ENCODE results near the gene MTA3.
"Not testable (repeated sequence)": the region's sequence is repeated elsewhere in the genome, so short reads cannot be mapped to it uniquely, and the experiment has no call there.

MTA3 gene

DNA sequence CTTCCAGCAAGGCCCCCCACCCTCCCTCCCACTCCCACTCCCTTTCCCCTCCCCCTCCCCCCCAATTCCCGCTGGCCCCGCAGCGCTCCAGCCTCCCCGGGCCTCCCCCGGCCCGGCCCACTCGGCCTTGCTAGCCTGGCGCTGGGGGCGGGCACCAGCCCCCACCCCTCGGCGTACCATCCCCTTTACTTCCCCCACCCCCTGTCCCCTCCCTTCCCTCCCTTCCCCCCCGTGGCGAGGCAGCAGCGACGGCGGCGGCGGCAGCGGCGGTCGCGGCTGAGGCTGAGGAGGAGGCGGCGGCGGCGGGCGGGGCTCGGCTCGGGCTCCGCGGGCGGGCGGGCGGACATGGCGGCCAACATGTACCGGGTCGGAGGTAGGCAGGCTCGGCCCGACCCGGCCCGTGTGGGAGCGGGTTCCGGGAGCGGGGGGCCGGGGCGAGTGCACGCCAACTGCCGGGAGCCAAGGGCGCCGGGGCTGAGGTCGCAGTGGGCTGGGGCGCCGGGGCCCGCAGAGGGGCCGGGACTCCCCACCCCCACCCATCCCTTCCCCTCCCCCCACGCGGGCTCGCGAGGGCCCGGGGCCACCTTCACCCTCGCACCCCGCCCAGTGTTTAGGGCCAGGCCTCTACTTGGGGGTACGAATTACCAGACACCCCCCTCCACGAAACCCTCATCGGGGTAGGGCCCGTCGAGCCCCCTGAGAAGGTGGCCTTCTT lies at the start of gene MTA3:
TSS of gene MTA3 (plus strand) at position 232 of the 715 bp plus-strand sequence. CDS start at position 346, 114 bp downstream.
- DNase-seq: no peak

DNA sequence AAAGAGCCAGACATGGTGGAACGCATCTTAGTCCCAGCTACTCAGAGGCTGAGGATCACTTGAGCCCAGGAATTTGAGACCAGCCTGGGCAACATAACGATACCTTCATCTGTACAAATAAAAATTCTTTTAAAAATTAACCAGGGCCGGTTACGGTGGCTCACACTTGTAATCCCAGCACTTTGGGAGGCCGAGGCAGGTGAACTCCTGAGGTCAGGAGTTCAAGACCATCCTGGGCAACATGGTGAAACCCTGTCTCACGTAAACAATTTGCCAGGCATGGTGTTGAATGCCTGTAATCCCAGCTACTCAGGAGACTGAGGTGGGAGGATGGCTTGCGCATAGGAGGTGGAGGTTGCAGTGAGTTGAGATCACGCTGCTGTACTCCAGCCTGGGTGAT lies 48.8 kb upstream of the MTA3 start:
- no peak for DNase-seq

DNA sequence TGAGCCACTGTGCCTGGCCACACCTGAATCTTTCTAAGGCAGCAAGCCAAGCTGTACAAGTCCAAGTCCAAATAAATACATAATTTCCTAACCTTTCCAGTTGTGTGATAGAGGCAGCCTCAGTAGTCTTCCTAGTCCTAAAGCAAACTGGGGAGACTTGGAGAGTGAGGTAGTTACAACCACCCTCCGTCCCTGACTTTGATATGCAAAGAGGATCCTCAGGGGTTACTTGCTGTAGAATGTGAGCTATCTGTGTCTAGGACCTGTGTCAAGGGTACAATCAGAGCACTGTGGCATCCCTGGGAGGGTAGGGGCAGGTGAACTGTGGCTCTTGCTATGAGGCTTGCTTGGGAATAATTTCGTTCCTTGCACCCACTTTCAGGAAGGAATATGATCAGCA lies 46.4 kb upstream of the MTA3 start:
- DNase-seq: no peak

DNA sequence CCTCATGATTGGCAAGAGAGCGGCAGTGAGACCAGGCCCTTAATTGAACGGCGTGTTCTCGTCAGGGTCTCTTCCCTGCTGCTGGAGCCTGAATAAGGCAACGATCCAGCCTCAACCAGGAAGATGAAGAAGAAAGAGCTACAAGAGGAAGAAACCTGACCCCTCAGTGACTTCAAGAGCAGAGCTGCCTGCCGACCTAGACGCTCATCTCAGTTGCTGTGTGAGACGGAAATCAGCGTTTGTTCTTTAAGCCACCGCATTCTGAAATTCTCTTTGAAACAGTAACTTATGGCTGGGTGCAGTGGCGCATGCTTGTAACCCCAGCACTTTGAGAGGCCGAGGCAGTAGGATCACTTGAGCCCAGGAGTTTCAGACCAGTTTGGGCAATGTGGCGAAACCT lies 45.1 kb upstream of the MTA3 start:
- peak; percentile 11 for DNase-seq

DNA sequence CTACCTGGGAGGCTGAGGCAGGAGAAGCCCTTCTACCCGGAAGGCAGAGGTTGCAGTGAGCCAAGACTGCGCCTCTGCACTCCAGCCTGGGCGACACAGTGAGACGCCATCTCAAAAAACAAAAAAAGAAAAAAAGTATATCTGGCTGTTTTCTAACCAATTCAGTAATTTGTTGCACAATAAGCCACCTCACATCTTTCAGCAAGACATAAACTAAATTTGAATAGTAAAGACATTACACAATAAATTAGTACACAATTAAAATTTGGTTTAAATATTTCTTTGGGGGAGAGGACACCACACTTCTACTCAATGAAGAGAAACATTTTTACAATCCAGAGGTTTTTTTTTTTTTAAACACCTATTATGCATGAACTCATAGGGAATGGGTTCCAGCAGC lies 36.0 kb upstream of the MTA3 start:
- DNase-seq: no peak

DNA sequence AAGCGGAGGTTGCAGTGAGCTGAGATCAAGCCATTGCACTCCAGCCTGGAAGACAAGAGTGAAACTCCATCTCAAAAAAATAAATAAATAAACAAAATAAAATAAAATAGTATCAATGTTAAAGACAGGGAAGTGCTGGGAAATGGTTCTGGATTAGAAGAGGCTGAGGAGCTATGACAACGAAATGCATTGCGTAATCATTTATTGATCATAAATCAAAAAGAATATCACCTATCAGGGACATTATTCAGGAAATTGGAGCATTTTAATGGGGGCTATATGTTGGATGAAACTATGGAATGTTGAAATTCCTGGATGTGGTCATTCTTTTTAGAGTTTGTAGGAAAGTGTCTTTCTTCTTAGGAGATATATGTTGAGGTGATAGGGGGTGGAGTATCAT lies 30.9 kb upstream of the MTA3 start:
- no peak for DNase-seq

DNA sequence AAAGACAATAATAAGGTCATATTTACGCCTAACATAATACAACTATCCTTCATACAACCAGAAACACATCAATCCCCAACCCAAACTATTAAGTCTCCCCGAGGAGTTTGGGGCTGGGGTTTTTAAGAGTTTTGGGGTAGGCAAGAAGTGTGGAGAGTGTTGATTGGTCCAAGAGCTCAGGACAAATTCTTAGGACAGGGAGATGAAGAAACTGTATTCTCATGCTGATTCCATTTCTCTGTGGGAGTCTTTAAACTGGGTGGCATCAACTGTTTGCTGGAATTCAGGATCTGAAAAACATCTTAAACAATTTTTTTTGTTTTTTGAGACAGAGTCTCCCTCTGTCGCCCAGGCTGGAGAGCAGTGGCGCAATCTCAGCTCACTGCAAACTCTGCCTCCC lies 25.6 kb upstream of the MTA3 start:
- DNase-seq: no peak

DNA sequence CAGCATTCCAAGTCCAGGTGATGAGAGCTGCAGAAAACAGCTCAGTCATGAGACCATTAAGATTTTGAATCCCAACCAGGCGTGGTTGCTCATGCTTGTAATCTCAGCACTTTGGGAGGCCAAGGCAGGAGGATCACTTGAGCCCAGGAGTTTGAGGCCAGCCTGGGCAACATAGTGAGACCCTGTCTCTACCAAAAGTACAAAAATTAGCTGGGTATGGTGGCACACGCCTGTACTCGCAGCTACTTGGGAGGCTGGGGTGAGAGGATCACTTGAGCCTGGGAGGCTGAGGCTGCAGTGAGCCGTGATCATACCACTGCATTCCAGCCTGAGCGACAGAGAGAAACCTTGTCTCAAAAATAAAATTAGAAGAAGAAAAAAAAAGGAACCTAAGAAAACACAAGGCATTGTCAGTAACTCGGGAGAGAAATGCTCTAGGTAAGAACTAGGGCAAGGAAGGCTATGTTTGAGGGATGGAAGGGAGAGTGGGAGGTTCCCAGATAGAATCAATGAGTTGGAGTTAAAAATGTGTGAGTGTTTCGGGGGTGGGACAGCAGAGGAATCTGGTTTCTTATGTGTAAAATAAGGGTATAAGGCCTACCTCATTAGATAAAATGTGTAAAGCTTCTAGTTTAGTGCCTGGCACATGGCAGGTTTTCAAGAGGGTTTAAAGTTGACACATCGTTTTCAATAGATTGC lies 23.3 kb upstream of the MTA3 start:
- DNase-seq: no peak

DNA sequence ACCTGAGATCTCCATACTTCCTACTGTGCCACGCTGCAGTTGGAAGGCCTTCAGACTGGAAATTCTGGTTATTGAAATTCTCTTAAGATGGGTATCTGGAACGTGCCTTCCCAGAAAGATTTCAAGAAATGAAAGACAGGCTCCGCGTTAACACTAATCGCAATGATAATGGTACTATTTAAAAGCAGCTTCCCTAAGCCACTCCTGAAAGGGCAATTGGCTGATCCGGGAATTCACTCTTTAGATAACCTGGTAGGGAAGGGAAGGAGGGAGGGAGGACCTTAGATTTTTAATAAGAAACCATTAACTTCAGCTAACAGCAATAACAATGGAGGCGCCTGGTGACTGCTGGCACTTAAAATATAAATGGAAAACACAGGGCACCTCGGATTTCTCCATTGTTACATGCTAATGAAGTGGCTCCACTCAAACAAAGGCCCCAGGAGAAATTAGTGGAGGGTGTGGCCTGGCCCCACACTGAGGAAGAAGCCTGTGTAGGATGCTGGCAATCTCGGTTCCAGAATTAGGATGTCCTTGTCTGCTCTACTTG lies 22.5 kb upstream of the MTA3 start:
- DNase-seq: no peak

DNA sequence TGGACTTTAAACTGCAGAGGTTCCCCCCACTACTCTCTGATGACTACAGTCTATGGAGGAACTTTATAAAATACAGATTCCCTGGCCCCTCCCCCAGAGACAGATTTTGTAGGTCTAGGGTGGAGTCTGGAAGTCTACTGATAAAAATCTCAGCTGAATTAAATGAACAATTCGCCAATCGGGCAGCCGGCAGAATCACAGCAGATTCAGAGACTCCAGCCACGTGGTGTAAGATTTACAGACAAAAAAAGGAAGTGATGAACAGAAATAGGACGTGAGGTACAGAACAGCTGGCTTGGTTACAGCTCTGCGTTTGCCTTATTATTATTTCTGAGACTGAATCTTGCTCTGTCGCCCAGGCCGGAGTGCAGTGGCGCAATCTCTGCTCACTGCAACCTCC lies 21.4 kb upstream of the MTA3 start:
- no peak for DNase-seq

DNA sequence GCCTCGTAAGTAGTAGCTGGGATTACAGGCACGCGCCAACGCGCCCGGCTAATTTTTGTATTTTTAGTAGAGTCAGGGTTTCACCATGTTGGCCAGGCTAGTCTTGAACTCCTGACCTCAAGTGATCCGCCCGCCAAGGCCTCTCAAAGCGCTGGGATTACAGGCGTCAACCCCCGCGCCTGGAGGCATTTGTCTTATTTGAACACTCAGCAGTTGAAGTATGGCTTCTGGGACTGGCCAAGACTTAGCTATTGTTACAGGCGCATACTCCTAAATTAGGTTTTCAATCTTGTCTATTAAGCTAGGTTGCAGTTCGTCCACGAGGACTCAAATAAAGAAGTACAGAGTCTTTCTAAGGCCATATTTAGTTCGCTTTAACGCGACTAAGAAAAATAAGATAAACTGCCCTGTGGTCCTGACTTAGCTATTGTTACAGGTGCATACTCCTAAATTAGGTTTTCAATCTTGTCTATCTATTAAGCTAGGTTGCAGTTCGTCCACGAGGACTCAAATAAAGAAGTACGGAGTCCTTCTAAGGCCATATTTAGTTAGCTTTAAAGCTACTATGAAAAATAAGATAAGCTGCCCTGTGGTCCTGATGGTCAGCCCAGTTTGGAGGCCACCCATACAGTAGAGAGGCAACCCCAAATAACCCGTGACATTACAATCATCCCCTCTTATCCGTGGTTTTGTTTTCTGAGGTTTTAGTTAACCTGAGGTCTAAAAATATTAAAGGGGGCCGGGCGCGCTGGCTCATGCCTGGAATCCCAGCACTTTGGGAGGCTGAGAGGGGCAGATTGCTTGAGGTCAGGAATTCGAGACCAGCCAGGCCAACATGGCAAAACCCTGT lies 20.8 kb upstream of the MTA3 start:
- no peak for DNase-seq

DNA sequence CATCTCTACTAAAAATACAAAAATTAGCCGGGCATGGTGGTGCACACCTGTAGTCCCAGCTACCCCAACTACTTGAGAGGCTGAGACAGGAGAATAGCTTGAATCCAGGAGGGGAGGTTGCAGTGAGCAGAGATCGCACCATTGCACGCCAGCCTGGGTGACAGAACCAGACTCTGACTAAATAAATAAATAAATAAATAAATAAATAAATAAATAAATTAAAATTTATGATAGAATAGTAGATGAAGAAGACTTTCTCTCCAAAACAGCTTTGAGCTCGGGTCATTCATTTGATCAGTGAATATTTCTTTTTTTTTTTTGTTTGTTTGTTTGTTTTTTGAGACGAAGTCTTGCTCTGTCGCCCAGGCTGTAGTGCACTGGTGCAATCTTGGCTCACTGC lies 17.6 kb upstream of the MTA3 start:
- no peak for DNase-seq

DNA sequence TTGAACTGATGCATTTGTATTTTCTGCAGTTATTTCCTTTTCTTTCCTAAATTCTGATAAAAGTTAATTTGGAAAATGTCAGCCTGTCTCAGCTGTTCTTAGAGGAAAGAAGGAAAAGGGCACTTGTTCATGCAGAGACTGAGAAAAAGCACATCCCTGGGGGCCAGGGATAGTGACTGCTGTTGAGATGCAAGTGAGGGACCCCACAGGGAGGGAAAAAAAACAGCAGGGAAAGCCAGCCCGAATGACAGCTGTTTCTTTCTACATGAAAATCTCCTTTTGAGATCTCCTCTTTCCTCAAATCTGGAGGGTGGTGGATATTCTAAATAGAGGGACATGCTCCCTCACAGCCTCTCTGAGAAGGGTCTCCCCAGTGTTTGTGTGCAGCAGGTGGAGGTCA lies 14.0 kb upstream of the MTA3 start:
- no peak for DNase-seq

DNA sequence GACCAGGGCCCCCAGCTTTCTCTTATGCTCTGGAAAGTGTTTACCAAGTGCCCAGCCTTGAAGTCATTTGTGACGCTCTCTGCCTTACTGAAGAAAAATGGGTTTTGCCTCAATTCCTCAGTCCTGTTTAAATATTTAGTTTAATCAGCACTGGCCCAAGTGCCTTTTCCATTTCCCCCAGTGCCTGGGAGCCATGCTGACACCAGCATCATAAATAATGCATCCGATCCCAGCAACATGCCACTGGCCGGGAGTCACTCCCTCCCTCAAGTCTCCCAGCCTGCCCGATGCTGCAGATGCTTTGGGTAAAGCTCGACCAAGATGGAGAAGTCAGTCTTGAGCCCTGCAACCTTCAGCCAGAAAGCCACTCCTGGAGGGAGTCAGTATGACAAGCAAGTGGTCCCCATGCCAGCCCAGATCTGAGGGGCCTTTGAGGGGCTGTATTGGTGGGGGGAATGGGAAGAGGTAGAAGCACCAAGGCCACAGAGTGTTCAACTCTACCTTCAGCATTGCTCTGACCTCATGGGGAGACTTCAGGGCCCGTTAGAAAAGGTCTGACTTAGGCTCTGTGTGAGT lies 12.0 kb upstream of the MTA3 start:
- no peak for DNase-seq

DNA sequence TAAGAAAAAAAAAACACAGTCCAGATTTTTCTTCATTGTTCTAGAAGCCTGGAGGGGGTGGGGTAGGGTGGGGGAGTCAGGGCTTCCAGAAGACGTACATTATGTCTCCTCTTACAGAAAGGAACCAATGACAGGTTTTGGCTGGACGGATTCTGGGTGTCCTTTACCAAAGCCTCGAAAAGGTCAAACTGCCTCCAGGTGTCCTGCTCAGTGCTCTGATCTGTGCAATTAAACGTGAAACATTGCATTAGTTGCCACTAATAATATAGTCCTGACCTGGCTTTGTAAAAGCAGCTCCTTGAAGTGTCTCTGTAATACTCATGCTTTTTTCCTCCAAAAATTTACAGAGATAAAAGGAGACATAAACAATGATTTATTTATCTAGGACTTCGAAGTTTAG lies 11.1 kb upstream of the MTA3 start:
- no peak for DNase-seq

DNA sequence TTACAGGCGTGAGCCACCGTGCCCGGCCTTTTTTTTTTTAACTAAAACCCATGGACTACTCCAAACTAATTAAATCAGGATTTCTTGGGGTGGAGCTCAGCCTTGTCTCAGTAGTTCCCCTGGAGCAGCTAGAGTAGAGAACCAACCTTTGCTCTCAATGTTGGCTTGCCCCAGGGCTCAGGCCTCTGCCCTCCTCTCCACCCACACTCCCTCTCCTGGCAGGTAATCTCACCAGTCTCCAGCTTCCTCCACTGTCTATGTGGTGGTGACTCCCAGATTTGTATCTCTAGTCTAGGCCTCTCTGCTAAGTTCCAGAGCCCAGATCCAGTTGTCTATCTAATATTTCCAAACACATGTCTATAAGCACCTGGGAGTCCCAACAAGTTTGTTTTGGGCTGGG lies 9.6 kb upstream of the MTA3 start:
- no peak for DNase-seq

DNA sequence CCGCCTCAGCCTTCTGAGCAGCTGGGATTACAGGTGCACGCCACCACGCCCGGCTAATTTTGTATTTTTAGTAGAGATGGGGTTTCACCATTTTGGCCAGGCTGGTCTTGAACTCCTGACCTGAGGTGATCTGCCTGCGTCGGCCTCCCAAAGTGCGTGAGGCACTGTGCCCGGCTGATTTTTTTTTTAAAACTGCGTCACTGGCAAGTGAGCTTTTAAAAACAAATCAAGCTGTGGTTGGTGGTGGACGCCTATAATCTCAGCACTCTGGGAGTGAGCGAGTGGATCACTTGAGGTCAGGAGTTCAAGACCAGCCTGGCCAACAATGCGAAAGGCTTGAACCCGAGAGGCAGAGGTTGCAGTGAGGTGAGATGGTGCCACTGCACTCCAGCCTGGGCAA lies 8.3 kb upstream of the MTA3 start:
- not testable (repeated sequence) for DNase-seq

DNA sequence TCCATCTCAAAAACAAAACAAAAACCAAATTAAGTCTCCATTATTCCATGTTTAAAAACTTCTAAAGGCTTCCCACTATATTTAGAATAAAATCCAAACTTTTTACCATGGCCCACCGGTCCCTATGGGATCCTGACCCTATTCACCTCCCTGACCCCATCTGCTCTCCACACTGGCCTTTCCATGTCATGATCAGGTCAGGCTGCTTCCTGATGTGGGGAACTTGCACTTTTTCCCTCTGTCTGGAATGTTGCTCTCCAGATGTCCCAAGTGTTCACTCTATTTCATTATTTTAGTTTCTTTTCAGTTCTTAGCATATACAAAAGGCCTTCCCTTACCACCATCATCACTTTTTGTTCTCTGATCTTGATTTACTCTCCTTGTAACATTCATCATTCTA lies 7.5 kb upstream of the MTA3 start:
- no peak for DNase-seq

DNA sequence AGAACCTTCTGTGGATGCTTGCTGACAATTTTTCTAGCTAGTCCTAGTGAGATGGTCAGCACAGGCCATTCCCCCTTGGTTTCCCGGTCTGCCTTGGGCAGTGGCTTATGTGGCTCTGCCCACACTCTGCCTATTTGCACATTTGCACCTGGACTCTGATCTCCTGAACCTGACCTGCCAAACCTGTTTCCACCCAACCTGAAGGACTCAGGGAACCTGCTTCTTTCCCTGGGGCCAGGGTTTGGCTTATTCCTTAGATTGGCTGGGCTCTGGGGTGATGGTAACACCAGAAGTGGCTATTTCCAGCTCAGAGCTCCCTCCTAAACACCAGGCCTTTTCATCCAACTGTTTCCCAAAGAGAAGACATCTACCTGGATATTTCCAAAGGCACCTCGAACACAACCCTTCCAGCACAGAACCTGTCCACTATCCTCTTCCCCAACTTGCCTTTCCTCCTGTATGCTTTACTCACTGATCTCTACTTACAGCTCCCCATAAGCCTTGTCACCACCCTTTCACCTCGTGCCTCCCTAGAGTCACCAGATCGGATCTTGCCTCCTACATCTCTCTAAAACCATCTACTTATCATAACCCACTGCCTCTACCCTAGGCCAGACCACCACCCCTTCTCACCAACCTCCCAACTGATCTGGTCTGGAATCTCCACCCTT lies 5.8 kb upstream of the MTA3 start:
- DNase-seq: no peak

DNA sequence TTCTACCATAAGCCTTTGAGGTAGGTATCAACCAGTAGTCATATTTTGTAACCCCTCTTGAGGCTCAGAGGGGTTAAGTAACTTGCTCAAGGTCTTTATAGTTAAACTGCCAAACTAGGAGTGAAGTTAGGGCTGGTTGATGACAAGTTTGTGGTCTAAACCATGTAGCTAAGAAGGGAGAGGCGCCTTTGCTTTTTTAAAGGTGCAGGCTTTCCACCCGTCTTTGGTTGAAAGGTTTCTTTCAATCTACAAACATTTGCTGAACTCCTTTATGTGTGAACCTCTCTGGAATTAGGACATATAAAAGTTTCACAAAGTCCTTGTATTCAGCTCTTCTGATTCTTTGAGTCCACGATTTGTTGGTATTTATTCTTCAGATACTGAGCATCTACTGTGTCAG lies 2.4 kb upstream of the MTA3 start:
- no peak for DNase-seq

DNA sequence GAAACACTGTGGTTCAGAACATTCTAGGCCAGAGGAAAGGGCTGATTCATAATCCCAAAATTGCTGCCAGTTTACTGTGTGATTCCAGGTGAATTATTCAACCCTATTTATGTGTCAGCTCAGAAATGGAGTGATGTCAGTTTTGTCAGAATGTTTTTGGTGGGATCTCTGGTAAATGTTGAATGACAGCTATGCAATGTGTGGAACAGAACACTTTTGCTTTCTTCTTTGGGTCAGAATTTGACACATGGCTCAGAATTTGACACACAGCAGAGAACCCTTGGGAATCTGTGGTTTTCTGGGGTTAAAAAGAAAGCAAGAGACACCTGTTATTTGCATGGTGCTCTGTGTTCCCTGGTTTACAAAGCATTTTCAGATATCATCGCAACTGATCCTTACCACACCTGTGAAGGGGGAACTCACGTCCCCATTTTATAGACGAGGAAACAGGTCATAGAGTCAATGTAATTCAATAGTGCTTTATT lies 1.6 kb upstream of the MTA3 start:
- DNase-seq: no peak

DNA sequence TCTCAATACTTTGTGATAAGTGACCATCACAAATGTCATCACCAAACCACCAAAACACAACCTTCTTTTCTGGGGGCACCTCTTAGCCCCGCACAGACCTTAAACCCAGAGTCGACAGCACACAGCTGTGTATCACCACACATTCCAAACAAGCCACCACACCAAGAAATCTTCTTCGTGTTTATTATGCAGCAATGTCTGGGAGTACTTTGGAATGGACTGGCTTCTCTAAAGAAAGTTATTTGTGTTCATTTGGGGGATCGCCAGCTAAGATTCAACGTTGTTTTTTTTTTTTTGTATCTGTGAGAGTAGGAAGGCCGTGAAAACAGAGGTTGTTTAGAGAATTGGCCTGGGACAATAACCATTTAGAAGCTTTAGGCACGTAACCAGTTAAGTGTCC lies 1.1 kb upstream of the MTA3 start:
- no peak for DNase-seq

Data from NCI-H2029 (cell line).